ENCODE measurements around the gene CELF5. TPM values are rescaled to one million over a fixed set of nuclear protein-coding genes. Genes with fewer than 3 reads are reported as not detected.

CELF5 gene
- total and polyA plus RNA-seq, 2 experiments from 2014 or later: 5.6 to 10.6 TPM

- TF ChIP-seq REST (IDR thresholded peaks at IDR 0.05; ENCODE audit: unreplicated experiment) (no peak), POLR2AphosphoS5 (IDR thresholded peaks at IDR 0.05; ENCODE audit: low read depth) (no peak), CTCF (conservative IDR thresholded peaks at IDR 0.05; ENCODE audit: low read depth in 2 of 2) (no peak)
These were observed 99.2 kb downstream of the CELF5 start (continued) for GRCh38 chr19:3323658-3324057.

GRCh38 chr19:3324405-3324856 lies 100.0 kb downstream of the CELF5 start:
- H4K20me1 ChIP-seq (replicated peaks; ENCODE audit: insufficient read depth): no peaks in the 10 kb centered on the region; the same call in 1 of the 2 replicates
- no peak overlapping the region for H3K4me3 Mint-ChIP-seq
- H3K4me3 ChIP-seq: no peak overlapping the region
- DNase-seq (ENCODE audit: low spot score): peak; percentile 62
- no peaks in the 10 kb centered on the region; the same call in 1 of the 2 replicates for H3K27me3 ChIP-seq (ENCODE audit: insufficient read depth)
- H3K27ac Mint-ChIP-seq: no peak overlapping the region
- H3K27ac ChIP-seq (ENCODE audit: low read depth): no peak overlapping the region
- H3K27me3 Mint-ChIP-seq (ENCODE audit: insufficient read depth, low read depth, poor library complexity): peaks cover 9% of the 10 kb centered on the region
- no peaks in the 10 kb centered on the region for H3K4me1 Mint-ChIP-seq
- no peaks in the 10 kb centered on the region for H3K9me3 Mint-ChIP-seq
- H3K79me2 ChIP-seq (replicated peaks; ENCODE audit: insufficient read depth): no peaks in the 10 kb centered on the region
- no peaks in the 10 kb centered on the region for H3K36me3 ChIP-seq (ENCODE audit: insufficient read depth)
- TF ChIP-seq CTCF (conservative IDR thresholded peaks at IDR 0.05; ENCODE audit: low read depth in 2 of 2): peak; percentile 79
- no peak for TF ChIP-seq CREB1 (CRISPR knock-in tag; IDR thresholded peaks at IDR 0.05; ENCODE audit: low read depth)
- TF ChIP-seq EZH2 (IDR thresholded peaks at IDR 0.05; ENCODE audit: low read depth, unreplicated experiment): no peak
- no peak overlapping the region for H2AFZ ChIP-seq
- peak; percentile 82 for ATAC-seq
- H3K4me1 ChIP-seq (ENCODE audit: insufficient read depth): no peaks in the 10 kb centered on the region
- H3F3A ChIP-seq (replicated peaks; ENCODE audit: low read depth): no peaks in the 10 kb centered on the region
- no peak overlapping the region for H3K4me2 ChIP-seq
- H3K9me2 ChIP-seq (ENCODE audit: insufficient read depth): 0 out of 2 replicates have a peak, but pooled peaks cover 4% of the 10 kb centered on the region
- no peaks in the 10 kb centered on the region; the same call in 2 of the 3 replicates for H3K36me3 Mint-ChIP-seq (ENCODE audit: low read depth)

All from GM23338 (cell line).